ENCODE measurements around the gene GJC2.

Gene GJC2

DNA sequence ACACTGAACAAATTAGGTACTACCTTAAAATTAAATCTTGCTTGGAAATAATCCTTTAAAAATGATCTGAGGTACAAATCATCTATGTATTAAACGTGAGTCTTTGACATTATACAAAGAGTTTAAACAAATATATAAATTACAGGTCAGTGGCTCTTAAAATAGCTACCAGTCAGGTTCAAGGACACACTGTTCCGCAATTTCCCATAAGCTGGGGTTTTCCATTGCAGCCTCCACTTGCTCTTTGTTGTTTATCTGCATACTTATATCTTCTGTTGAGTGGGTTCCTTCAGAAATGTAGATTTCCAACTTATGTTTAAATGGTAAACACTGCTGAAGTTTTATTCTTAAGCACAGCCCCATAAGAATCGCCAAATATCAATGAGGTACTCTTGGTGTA, 34.9 kb upstream of the GJC2 start:
- no peak for DNase-seq

DNA sequence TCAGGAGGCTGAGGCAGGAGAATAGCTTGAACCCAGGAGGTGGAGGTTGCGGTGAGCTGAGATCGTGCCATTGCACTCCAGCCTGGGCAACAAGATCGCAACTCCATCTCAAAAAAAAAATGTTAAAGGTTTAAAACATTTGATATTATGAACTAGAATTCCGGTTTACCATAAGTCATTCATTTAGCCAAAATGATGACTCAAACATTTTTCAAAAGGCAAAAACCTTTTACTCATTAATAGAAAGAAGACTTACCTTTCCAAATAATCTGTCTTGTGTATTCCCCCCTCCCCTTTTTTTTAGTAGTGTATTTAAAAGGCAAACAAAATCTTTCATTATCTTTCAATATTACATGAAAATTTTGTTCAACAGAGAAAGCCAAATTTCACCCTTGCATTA, 32.4 kb upstream of the GJC2 start:
- DNase-seq: no peak

GRCh38 chr1:228118040-228118439, 31.7 kb upstream of the GJC2 start:
- DNase-seq: no peak

DNA sequence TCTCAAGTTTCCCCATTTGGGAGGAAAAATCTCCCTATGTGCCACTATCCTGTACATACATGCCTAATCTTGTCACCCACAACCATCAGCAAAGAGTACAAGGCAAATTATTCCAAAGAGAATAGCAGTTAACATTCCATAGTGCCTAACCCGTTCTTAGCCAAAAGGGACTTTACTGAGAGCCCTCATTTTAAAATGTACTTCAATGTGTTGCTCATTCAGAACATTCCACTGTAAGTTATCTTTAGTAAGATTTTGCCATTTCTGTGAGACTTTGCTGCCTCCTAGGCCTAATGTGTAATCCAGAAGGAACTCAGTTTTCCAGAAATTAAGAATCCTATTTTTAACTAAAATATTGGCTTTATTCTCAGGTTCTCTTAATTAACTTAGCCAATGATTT, 29.4 kb upstream of the GJC2 start:
- DNase-seq: no peak

- DNase-seq: no peak
Observed at GRCh38 chr1:228120857-228121489, 28.8 kb upstream of the GJC2 start.

- no peak for DNase-seq
Observed at GRCh38 chr1:228122921-228123441, 26.7 kb upstream of the GJC2 start.

DNA sequence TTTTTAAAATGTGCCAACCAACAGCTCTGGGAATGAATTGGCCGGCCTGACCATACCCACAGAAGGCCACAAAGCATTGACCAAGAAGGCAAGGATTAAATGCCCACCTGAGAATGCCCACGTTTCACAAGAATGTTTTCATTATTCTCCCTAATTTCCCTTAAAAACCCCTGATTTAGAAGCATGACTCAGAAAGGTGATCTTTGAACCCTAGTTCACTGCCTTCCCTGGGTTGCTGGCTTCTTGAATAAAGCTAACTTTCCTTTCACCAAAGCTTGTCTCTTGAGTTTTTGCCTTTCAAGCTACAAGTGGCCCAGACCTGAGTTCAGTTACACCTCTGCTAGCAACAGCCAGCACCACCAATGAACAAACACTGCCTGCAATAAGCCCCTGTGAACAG, 26.2 kb upstream of the GJC2 start:
- no peak for DNase-seq

DNA sequence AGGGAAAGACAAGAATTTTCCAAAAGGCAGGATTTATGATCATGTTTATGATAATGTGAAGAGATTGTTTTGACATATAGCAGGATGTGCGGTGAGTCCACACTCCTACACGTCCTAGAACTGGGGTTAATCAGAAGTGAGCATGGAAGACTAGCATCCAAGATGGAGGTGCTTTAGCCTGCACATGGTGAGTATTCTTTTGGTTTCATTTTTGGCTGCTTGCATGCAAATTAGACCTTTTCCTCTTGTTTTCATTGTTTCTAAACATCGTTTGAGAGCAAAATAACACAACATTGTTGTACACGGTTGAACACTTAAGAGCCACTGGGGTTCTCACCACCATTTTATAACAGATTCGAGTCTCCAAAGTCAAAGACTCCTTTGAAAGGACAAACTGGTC, 24.5 kb upstream of the GJC2 start:
- DNase-seq: no peak

DNA sequence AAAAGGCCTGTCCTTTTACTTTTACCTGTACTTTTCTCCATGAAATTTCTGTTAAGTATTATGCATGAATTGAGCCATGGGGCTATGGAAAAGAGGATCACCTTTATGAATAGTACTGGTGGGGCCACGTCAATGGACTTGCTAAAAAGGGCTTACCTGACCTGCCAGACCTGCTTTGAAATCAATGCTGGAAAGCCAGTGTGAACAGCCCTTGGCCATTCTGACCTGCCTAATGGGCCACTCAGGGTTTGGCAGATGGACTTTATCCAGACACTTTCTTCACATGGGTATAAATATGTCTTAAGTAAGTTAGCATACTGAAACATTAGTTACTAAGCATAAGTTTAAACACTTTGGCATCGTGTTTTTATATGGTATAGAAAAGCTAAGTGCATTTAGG, 18.0 kb upstream of the GJC2 start:
- no peak for DNase-seq

- DNase-seq: no peak
Observed at GRCh38 chr1:228134591-228134990, 15.1 kb upstream of the GJC2 start.

DNA sequence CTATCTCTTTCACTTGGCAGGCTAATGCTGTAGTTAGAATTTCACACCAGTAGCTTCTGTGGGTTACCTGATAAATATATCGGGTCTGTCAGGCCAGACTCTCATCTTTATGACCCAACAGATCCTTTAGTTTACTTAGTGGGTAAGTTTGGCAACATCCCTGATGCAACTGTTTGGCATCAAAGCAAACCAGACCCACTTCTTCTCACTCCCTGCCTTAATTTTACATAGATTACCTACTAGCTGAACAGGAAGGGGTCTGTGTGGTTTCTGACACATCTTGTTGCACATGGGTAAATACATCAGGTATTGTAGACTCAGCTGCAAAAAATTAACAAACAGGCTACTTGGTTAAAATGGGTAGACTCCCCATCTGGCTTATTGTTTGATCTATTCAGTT, 12.8 kb upstream of the GJC2 start:
- no peak for DNase-seq

- no peak for DNase-seq
Observed at GRCh38 chr1:228139406-228139930, 10.3 kb upstream of the GJC2 start.

GRCh38 chr1:228139931-228140723, 9.6 kb upstream of the GJC2 start, which contains the start of gene GUK1:
GUK1 (plus strand) TSS chr1:228140279; CDS start chr1:228140303, 24 bp downstream.
- DNase-seq: peak; percentile 99 to 100 (median 100)

- DNase-seq: no peak
Observed at GRCh38 chr1:228140724-228141225, 9.0 kb upstream of the GJC2 start.

DNA sequence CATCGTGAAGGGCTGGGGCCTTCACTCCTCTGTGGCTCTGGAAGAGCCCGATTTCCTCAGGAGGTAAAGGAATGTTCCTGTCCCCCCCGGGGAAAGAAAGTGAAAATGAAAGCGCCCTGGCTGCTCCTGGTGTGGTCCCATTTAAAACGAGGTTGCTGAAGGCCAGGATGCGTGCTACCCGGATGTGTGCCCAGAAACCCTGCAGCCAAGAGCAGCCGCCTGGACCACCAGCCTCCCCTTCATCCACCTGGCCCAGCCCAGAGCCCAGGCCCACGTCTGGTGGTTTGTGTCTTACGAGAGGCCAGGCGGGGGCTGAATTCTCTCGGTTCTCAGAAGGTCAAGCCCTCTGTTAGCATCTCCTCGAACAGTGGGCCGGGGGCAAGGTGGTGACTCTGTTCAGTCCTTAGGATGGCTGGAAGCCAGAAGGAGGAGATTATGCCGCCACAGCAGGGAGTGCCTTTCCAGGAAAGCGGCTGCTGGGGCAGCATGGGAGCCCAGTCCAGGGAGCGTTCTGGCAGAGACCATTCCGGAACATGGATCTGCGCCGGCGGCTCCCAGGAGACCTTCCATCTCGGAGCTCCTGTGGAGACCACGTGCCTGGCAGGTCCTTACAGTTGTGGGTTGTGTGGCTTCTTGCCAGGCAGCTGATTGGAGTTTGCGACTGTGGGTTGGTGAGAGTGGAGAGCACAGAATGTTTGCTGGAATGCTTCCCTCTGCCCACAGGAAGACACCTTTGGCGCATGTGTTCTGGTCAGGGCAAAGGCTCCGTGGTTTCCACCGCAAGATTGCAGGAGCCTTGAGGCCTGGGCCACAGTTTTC, 8.3 kb upstream of the GJC2 start:
- no peak for DNase-seq

GRCh38 chr1:228142155-228142691, 7.5 kb upstream of the GJC2 start:
- DNase-seq: no peak

- DNase-seq: no peak
Observed at GRCh38 chr1:228142701-228143136, 7.0 kb upstream of the GJC2 start.

GRCh38 chr1:228143480-228144192, 6.1 kb upstream of the GJC2 start:
- no peak for DNase-seq

DNA sequence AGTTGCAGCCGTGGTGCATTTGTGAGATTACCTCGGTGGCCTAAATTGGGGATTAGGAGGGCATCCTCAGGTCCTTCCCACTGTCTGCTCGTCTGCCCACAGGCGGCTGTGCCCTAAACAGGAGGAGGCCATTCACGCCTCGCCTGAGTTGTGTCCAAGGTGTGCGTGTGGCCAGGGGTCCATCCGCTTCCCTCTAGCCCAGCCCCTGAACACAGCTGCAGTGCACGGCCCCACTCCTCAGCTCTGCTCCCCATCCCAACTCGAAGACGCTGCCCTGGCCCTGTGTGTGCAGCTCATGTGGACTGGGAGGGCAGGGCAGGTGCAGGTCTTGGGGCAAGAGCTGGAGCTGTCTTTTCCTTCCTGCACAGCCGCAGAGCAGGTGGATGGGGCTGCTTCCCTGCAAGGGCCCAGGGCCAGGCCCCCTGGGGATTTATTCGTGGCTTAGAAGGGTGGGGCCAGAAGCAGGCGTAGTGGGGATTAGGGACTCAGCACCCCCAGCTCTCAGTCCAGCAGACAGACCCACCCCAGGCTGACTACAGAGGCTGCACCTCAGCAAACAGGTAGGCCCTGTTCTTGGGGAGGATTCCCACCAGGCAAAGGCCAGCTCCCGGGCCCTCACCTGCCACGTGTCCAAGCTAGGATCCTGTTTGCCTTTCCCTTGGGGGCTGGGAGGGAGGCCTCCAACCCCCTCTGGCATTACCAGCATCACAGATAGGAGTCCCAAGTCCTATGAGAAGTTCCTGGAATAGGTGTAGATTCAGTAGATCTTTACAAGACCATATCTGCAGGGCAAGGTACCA, 5.3 kb upstream of the GJC2 start:
- DNase-seq: no peak

DNA sequence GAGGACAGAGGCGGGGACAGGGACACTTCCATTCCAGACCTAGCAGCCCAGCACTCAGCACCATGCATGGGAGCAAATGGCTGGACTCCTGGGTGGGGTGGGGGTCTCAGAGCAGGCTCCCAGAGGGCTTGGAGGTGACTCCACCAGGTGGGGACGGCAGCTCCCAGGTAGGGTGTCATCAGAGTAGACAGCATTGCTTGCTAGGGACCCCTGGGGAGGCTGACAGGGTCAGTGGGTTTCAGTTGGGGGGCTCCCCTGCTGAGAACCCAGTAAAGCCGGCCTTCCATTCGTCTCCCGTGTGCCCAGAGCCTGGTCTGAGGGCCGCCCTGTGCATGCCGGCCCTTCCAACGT, 4.8 kb upstream of the GJC2 start:
- DNase-seq: no peak
